Epithelial cell of proximal tubule (primary cell): Measurements from ENCODE around the gene XRCC6. TPM values are rescaled to one million over a fixed set of nuclear protein-coding genes. Genes with fewer than 3 reads are reported as not detected.

Source experiments
- DNase-seq: peaks from one replicate; pipeline ENCODE4 v3.0.0-alpha.2; 2011; ENCODE audit warnings: low read depth
- H3K4me3 ChIP-seq: 2 replicates; pipeline ENCODE4 v1.5.1; 2011; ENCODE audit warnings: low read depth, mild to moderate bottlenecking, low read length
- total RNA-seq: library from RNA; depleted of rRNA; stranded (reverse); fragments of >200 nt; gene quantifications from 2 replicates; pipeline ENCODE4 v1.2.3, GENCODE V29; 2015
- TF ChIP-seq, protein P1 (sequence below): conservative IDR thresholded peaks from 2 replicates; pipeline ENCODE4 v1.5.1; 2012; ENCODE audit warnings: low read depth, mild to moderate bottlenecking, low read length

Gene XRCC6
- total RNA-seq, 1 donor from 2014 or later: 368 TPM

DNA sequence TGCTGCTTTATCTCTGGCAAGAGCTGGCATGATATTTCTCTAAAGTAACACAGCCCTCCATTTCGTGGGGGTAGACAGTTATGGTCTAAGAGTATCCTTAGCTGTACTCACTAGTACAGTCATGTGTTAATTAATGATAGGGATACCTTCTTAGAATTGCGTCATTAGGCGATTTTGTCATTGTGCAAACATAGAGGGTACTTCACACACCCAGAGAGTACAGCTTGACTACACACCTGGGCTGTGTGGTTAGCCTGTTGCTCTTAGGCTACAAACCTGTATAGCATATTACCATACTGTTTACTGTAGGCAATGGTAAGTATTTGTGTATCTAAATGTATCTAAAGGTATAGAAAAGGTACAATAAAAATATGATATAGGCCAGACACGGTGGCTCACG lies 17.0 kb downstream of the XRCC6 start:
- DNase-seq: no peak
- TF ChIP-seq, protein P1, sequence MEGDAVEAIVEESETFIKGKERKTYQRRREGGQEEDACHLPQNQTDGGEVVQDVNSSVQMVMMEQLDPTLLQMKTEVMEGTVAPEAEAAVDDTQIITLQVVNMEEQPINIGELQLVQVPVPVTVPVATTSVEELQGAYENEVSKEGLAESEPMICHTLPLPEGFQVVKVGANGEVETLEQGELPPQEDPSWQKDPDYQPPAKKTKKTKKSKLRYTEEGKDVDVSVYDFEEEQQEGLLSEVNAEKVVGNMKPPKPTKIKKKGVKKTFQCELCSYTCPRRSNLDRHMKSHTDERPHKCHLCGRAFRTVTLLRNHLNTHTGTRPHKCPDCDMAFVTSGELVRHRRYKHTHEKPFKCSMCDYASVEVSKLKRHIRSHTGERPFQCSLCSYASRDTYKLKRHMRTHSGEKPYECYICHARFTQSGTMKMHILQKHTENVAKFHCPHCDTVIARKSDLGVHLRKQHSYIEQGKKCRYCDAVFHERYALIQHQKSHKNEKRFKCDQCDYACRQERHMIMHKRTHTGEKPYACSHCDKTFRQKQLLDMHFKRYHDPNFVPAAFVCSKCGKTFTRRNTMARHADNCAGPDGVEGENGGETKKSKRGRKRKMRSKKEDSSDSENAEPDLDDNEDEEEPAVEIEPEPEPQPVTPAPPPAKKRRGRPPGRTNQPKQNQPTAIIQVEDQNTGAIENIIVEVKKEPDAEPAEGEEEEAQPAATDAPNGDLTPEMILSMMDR: no peak

DNA sequence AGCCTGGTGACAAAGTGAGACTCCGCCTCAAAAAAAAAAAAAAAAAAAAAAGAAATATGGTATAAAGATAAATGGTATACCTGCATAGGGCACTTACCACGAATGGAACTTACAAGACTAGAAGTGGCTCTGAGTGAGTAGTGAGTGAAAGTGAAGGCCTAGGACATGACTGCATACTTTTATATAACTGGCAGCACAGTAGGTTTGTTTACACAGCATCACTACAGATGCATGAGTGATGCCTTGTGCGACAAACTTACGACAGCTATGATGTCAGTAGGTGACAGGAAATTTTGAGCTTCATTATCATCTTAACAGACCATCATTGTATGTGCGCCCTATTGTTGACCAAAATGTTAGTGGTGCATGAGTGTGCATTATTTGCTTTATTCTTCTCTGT lies 17.7 kb downstream of the XRCC6 start:
- DNase-seq: no peak
- TF ChIP-seq, protein P1: no peak
- H3K4me3 ChIP-seq: no peak overlapping the region

More for the DNA sequence above, 17.0 kb downstream of the XRCC6 start:
- no peak overlapping the region for H3K4me3 ChIP-seq

DNA sequence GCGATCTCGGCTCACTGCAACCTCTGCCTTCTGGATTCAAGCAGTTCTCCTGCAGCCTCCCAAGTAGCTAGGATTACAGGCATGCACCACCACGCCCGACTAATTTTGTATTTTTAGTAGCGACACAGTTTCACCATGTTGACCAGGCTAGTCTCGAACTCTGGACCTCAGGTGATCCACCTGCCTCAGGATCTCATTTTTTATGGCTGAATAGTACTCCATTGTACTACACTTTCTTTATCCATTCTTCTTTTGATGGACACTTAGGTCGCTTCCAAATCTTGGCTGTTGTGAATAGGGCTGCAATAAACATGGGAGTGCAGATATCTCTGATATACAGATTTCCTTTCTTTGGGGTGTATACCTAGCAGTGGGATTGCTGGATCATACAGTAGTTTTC lies 20.8 kb downstream of the XRCC6 start:
- TF ChIP-seq, protein P1: no peak
- DNase-seq: no peak
- no peak overlapping the region for H3K4me3 ChIP-seq

DNA sequence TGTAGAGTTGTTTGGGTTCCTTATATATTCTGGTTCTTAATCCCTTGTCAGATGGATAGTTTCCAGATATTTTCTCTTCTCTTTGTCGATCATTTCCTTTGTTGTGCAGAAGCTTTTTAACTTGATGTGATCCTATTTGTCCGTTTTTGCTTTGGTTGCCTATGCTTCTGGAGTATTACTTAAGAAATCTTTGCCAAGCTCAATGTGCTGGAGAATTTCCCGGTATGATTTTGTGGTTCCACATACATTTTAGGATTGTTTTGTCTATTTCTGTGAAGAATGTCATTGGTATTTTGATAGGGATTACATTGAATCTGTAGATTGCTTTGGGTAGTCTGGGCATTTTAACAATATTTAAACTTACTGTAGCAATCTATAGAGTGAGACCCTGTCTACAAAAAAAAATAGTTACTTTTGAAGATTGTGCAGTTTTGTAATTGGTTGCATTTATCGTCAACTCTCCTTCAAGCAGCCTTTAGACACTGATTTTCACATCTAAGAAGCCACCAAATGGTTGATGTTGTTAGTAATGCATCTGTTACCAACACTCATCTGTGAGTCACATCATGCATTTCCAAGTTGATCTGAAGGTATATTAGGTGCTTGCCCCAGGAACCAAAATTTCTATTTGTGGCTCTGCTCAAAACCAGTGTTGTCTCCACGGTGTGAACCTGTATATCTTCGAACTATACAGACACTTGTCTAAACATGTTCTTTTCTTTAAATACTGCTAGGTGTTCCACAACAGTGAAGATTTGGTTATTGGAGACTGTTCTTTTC lies 21.4 kb downstream of the XRCC6 start:
- no peak overlapping the region for H3K4me3 ChIP-seq
- TF ChIP-seq, protein P1: no peak
- no peak for DNase-seq

DNA sequence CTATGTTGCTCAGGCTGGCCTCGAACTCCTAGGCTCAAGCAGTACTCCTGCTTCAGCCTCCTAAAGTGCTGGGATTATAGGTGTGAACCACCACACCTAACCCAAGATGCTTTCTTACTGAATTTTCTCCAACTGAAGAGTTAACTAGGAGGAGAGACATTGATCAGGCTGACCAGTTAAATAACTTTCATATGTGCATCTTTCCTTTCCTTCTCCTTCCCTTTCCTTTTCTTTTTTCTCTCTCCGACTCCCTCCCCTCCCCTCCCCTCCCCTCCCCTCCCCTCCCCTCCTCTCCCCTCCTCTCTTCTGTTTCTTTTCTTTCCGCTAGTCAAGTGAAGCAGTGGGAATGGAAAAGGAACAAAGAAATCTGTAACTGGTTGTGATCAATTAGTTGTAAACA lies 26.7 kb downstream of the XRCC6 start:
- TF ChIP-seq, protein P1: no peak
- DNase-seq: no peak
- no peak overlapping the region for H3K4me3 ChIP-seq

DNA sequence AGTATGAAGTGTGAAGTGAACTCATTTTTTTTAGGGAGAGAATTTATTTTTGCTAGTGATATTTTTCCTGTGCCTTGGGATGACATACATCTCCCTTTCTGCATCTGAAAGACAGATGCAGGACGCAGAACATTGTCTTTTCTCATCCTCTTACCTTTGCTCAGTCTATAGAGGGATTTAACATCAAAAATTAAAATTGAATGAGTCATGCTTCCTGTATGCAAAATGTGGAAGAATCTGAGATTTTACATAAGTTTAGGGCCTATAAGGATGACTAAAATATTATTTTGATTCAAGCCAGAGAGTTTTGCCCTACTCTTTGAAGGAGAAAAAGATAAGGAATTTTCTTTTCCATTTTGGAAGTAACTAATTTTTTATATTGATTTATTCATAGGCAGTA lies 27.3 kb downstream of the XRCC6 start:
- TF ChIP-seq, protein P1: no peak
- H3K4me3 ChIP-seq: no peak overlapping the region
- DNase-seq: no peak

DNA sequence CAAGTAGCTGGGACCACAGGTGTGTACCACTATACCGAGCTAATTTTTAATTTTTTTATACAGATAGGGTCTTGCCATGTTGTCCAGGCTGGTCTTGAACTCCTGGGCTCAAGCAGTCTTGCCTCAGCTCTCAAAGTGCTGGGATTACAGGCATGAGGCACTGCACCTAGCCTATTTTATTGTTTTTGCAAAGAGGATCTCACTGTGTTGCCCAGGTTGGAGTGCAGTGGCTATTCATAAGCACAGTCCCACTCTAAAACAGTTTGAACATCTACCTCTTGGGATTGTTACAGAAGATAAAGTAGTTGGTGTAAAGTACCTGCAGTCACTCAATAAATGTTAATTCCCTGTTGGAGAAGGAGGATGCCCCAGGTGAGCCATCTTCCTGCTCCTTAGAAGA lies 29.1 kb downstream of the XRCC6 start:
- TF ChIP-seq, protein P1: no peak
- no peak overlapping the region for H3K4me3 ChIP-seq
- DNase-seq: no peak
